ACC112 (cell line): Measurements from ENCODE around the gene CNTN4.

Experiments
- H2AFZ ChIP-seq: fragments of 200-600 bp; sonication (generic); one replicate; pipeline ENCODE4 v1.6.0; 2017; ENCODE audit warnings: antibody characterized with exemption, low read length; ENCODE audit not compliant: unreplicated experiment
- H3K27ac ChIP-seq: fragments of 200-600 bp; sonication (generic); 2 replicates; pipeline ENCODE4 v1.5.1; 2014; ENCODE audit warnings: low read depth, mild to moderate bottlenecking, antibody characterized with exemption, low read length, moderate library complexity
- H3K27me3 ChIP-seq: fragments of 200-600 bp; sonication (generic); 2 replicates; pipeline ENCODE4 v1.6.1; 2014; ENCODE audit warnings: mild to moderate bottlenecking, antibody characterized with exemption, low read length, moderate library complexity, mixed read lengths; ENCODE audit not compliant: insufficient read depth
- H3K36me3 ChIP-seq: fragments of 200-600 bp; sonication (generic); 2 replicates; pipeline ENCODE4 v1.6.1; 2016; ENCODE audit warnings: mild to moderate bottlenecking, antibody characterized with exemption, low read length, moderate library complexity, mixed read lengths; ENCODE audit not compliant: insufficient read depth
- H3K4me1 ChIP-seq: fragments of 200-600 bp; sonication (generic); one replicate; pipeline ENCODE4 v1.6.1; 2016; ENCODE audit warnings: low read length, mixed read lengths; ENCODE audit not compliant: insufficient read depth, unreplicated experiment, control insufficient read depth
- H3K4me3 ChIP-seq: fragments of 200-600 bp; sonication (generic); 2 replicates; pipeline ENCODE4 v1.5.1; 2014; ENCODE audit warnings: mild to moderate bottlenecking, low read depth, low read length
- H3K79me2 ChIP-seq: fragments of 200-600 bp; sonication (generic); one replicate; pipeline ENCODE4 v1.6.0; 2016; ENCODE audit warnings: low read length; ENCODE audit not compliant: control insufficient read depth, unreplicated experiment, insufficient read depth

CNTN4 gene

DNA sequence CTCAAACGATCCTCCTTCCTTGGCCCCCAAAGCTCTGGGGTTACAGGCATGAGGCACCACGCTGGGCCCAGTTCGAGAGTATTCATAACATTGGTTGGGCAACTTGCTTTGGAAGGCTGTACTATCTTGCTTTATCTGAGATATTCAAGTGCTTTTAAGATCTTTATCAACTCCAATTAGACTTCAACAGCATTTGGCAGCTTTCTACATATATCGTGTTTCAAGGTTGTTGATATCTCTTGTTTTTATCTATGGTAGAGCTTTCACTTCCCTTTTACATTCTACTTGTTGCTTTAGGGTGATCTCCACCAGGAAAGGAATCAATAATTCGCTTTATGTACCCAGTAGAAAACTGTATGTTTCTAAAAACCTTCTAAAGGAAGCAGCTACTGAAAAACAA lies 616.2 kb downstream of the CNTN4 start:
- Histone ChIP-seq H3K27ac (no peak overlapping the region), H3K4me3 (no peak overlapping the region), H3K79me2 (no peaks in the 10 kb centered on the region), H3K36me3 (no peaks in the 10 kb centered on the region), H3K4me1 (no peaks in the 10 kb centered on the region), H3K27me3 (no peaks in the 10 kb centered on the region), H2AFZ (no peak overlapping the region)

DNA sequence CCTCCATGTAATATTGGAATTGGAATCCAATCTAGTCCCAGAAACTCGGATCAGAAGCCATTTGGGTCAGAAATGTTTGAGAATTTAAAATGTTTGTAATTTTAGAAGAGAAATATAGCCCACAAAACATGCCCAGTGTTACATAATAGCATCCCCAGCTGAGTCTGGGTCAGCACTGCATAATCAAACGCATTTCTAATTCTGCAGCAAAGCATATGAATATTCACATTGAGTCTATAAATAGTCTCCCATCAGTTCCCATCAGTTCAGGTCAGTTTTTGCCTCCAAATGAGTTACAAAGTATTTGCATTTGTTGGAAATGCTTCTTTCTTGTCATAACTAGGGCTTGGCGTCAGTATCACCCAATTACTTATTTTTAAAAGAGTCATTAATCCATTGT lies 628.4 kb downstream of the CNTN4 start:
- Histone ChIP-seq H3K79me2 (no peaks in the 10 kb centered on the region), H3K36me3 (no peaks in the 10 kb centered on the region), H3K27ac (no peak overlapping the region), H3K27me3 (no peaks in the 10 kb centered on the region), H2AFZ (no peak overlapping the region), H3K4me1 (no peaks in the 10 kb centered on the region), H3K4me3 (no peak overlapping the region)

DNA sequence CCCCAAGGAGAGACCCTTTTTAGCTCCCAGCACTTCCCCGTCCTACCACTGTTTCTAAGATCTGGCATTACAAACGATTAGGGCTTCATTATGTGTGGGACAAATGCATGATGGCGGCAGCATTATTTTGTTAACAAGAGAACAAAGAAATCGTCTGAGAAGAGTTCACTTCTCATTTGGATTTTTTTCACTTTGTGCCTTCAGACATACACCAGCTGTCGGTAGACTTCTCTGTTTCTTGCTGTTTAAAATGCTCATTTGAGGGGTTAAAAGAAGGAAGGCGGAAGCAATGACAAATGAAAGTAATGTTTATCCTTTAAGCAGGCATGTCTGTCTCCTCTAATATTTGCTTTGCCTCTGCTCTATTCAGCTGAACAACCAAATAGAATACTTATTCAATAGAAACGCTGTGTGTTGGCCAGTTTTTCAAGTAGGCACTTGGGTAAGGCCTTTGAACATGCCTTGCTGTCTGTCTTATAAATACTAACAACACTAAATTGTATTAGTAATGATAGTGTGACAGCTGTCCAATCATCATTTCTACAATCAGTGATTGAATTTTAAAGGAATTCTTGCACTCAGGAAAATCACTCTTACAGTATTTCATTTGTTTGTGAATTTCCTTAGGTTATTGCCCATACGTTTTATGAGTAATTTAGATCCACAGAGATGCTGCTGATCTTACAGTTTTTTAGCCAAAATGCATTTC lies 629.1 kb downstream of the CNTN4 start:
- no peaks in the 10 kb centered on the region for H3K79me2 ChIP-seq
- H3K27me3 ChIP-seq: no peaks in the 10 kb centered on the region
- no peaks in the 10 kb centered on the region for H3K36me3 ChIP-seq
- no peak overlapping the region for H2AFZ ChIP-seq
- H3K4me3 ChIP-seq: no peak overlapping the region
- no peaks in the 10 kb centered on the region for H3K4me1 ChIP-seq
- no peak overlapping the region for H3K27ac ChIP-seq

DNA sequence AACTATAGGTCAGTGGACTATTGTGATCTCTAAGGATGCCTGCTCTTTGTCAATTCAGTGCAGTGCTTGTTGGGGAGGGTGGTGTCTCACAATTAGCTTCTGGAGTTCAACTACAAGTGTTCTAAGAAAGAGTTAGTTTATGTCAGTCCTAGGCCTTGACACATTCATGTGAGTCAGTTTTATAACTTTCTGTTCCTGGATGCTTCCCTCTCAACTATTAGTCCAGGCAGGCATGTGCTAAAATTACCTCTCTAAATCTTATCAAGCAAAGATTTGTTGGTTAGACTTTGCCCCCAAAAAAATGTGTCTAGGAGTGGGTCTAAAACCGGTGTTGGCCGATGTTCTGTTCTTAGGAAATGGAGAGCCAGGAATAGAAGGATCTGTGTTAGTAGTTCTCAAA lies 633.2 kb downstream of the CNTN4 start:
- no peak overlapping the region for H2AFZ ChIP-seq
- H3K79me2 ChIP-seq: no peaks in the 10 kb centered on the region
- no peak overlapping the region for H3K4me3 ChIP-seq
- no peak overlapping the region for H3K27ac ChIP-seq
- no peaks in the 10 kb centered on the region for H3K27me3 ChIP-seq
- no peaks in the 10 kb centered on the region for H3K4me1 ChIP-seq
- H3K36me3 ChIP-seq: no peaks in the 10 kb centered on the region

DNA sequence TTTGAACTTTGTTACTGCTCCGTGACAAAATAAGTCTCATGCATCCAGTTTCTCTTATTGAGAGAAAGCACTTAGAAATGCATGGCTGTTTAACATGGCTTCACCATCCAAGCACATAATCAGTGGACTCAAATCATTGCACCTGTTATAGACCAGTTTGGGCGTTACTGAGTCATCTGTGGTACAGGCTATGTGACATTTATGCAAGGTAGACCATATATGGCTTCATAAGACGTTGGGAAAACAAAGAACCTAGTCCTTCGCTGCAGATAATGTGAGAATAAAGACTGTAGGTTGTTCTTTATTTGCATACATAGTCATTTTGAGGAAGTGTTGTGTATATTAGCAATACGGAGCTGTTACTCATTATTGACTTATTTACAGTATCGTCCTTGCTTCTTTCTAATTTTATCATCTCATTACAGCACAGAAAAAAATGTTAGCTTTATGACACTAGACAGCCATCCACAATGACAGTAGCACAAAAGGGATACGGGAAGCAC lies 636.8 kb downstream of the CNTN4 start:
- no peak overlapping the region for H2AFZ ChIP-seq
- H3K4me3 ChIP-seq: no peak overlapping the region
- H3K36me3 ChIP-seq: no peaks in the 10 kb centered on the region
- no peaks in the 10 kb centered on the region for H3K27me3 ChIP-seq
- no peaks in the 10 kb centered on the region for H3K79me2 ChIP-seq
- H3K27ac ChIP-seq: no peak overlapping the region
- H3K4me1 ChIP-seq: no peaks in the 10 kb centered on the region

DNA sequence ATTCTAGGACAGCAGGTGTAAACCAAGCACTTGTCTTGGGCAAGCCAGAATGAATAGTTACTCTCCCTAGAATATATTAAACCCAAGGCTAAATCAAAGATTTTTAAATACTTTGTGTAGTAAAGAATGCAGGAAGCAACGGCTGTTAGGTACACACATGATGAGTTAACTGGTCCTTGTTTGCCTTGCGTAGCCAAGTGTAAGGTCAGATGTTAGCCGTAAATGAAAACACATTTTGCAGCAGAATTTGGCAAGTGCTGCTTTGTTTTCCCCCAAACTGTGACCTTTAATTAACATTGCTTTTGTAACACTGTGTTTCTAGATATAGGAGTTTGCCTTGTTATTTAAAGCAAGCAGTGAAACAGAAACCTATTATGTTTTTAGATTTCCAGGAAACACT lies 642.9 kb downstream of the CNTN4 start:
- H3K4me1 ChIP-seq: no peaks in the 10 kb centered on the region
- H2AFZ ChIP-seq: no peak overlapping the region
- no peaks in the 10 kb centered on the region for H3K27me3 ChIP-seq
- H3K27ac ChIP-seq: no peak overlapping the region
- no peaks in the 10 kb centered on the region for H3K36me3 ChIP-seq
- no peak overlapping the region for H3K4me3 ChIP-seq
- H3K79me2 ChIP-seq: no peaks in the 10 kb centered on the region

DNA sequence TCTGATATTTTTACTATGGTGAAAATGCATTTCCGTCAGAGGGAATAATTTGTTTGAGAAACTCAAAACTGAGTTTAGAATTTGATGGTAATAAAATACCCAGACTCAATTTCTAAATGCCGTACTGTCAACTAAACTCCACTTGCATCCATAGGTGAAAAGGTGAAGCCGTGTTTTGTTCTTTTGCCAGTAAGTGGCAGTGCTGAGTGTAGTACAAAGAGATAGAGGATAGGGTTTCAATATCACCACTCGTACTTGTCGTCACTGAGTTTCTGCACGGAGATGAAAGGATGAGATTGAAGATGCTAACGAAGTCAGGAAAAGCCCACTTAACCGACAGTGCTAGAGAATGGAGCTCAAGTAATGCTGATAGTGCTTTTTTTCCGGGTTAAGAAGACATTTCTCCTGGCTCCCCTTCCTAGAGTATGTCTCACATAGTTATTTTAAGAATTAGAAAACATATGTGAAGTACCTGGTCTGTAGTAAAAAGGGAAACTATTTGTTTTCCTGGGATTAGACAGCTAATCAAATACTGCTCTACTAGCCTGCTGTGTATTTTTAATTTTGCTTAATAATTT lies 666.4 kb downstream of the CNTN4 start:
- Histone ChIP-seq H3K27ac (no peak overlapping the region), H3K27me3 (no peaks in the 10 kb centered on the region), H3K79me2 (no peaks in the 10 kb centered on the region), H3K4me3 (no peak overlapping the region), H2AFZ (no peak overlapping the region), H3K4me1 (no peaks in the 10 kb centered on the region), H3K36me3 (no peaks in the 10 kb centered on the region)

DNA sequence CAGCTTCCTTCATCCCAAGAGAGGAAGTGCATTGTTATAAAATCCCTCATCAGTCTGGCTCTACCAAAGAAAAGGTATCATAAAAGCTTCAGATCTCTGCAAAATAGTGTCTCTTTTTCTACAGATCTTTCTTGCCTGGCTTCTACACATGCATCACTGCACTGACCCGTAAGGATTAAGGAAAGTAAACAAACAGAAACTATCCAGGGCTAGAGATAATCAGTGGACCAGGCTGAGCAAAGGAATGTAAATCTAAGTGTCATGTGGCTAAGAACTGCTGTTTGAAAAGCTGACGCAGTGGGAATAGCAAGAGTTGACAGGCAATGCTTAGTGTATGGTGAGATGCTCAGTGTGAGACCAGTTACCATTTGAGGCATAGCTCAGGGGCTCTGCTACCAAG lies 671.8 kb downstream of the CNTN4 start:
- H3K27ac ChIP-seq: no peak overlapping the region
- H2AFZ ChIP-seq: no peak overlapping the region

DNA sequence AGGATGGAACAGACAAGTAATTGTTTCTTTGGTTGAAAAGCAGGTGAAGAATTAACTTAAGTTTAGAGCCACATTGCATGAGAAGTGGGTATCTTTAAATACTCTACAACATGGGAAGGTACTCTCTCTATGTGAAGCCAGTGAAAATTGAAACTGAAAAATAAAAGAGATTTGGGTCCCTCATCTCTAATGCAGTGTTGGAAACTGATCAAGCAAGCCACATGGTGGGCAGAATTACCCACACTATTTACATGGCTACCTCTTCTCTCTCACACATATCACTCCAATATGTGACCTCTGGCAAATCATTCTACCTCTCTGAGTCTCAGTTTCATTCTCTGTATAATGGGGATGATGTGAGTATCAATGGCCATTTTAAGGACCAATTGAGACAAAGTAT lies 672.5 kb downstream of the CNTN4 start:
- no peak overlapping the region for H3K4me3 ChIP-seq
- no peak overlapping the region for H3K27ac ChIP-seq
- no peaks in the 10 kb centered on the region for H3K36me3 ChIP-seq
- H3K4me1 ChIP-seq: no peaks in the 10 kb centered on the region
- no peaks in the 10 kb centered on the region for H3K79me2 ChIP-seq
- H2AFZ ChIP-seq: no peak overlapping the region
- H3K27me3 ChIP-seq: no peaks in the 10 kb centered on the region

More for the DNA sequence above, 671.8 kb downstream of the CNTN4 start:
- Histone ChIP-seq H3K27me3 (no peaks in the 10 kb centered on the region), H3K4me1 (no peaks in the 10 kb centered on the region), H3K36me3 (no peaks in the 10 kb centered on the region), H3K79me2 (no peaks in the 10 kb centered on the region), H3K4me3 (no peak overlapping the region)

DNA sequence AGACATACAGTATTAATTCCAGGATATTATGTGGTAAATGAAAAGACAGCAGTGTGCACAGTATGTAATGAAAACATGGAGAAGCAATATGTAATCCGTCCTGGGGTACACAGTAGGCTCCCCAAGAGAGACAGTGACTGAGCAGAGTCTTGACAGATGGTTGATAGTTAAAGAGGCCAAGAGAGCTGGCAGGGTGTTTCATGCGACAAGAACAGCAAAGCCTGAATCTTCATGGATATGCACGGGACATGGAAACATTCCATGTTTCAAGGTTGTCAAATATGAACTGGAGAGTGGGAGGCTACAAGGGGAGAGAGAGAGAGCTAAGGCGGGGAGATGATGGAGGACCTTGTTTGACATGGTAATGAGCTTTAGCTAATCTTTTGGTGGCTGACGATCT lies 673.1 kb downstream of the CNTN4 start:
- Histone ChIP-seq H2AFZ (no peak overlapping the region), H3K4me3 (no peak overlapping the region), H3K36me3 (no peaks in the 10 kb centered on the region), H3K4me1 (no peaks in the 10 kb centered on the region), H3K27ac (no peak overlapping the region), H3K27me3 (no peaks in the 10 kb centered on the region), H3K79me2 (no peaks in the 10 kb centered on the region)

DNA sequence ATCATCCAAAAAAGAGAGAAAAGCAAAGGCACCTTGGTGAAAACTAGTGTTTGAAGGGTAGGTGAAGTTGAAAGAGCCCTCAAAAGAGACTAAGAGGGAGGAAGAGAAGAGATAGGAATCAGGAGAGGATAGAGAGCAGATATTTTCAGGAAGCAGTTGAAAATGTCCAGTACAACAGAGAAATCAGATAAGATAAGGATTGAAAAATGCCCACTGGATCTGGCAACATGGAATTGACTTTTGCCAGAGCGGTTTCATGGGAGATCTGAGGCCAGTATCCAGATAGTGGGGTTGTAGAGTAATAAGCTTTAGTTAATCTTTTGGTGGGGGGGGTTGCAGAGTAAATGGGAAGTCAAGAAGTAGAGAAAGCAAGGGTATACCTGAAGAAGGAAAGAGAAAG lies 674.1 kb downstream of the CNTN4 start:
- no peaks in the 10 kb centered on the region for H3K27me3 ChIP-seq

More for the DNA sequence above, 674.1 kb downstream of the CNTN4 start:
- H3K36me3 ChIP-seq: no peaks in the 10 kb centered on the region
- H3K27ac ChIP-seq: no peak overlapping the region
- H3K4me3 ChIP-seq: no peak overlapping the region
- H3K4me1 ChIP-seq: no peaks in the 10 kb centered on the region
- H2AFZ ChIP-seq: no peak overlapping the region
- H3K79me2 ChIP-seq: no peaks in the 10 kb centered on the region
